Measurements from ENCODE around the gene CRLF1.

CRLF1 gene

GRCh38 chr19:18618236-18618635, 11.6 kb upstream of the CRLF1 start:
- no peaks in the 10 kb centered on the region for H3K4me1 ChIP-seq (ENCODE audit: insufficient read depth, low read length, severe bottlenecking)
- H3F3A ChIP-seq (ENCODE audit: insufficient read depth, low read length), result no peaks in the 10 kb centered on the region
- H3K79me2 ChIP-seq (ENCODE audit: insufficient read depth, low read length), result no peaks in the 10 kb centered on the region
- H3K4me2 ChIP-seq (ENCODE audit: low read length), result no peak overlapping the region
- H3K36me3 ChIP-seq (ENCODE audit: insufficient read depth, low read length), result no peaks in the 10 kb centered on the region
- no peaks in the 10 kb centered on the region for H4K20me1 ChIP-seq (ENCODE audit: insufficient read depth, low read length)
- H3K9me2 ChIP-seq (ENCODE audit: low read depth, low read length), result no peaks in the 10 kb centered on the region
- no peak overlapping the region for H3K27ac ChIP-seq (ENCODE audit: low read depth, low read length, poor library complexity, severe bottlenecking)
- H2AFZ ChIP-seq (ENCODE audit: low read length), result no peak overlapping the region
- TF ChIP-seq, protein P1, sequence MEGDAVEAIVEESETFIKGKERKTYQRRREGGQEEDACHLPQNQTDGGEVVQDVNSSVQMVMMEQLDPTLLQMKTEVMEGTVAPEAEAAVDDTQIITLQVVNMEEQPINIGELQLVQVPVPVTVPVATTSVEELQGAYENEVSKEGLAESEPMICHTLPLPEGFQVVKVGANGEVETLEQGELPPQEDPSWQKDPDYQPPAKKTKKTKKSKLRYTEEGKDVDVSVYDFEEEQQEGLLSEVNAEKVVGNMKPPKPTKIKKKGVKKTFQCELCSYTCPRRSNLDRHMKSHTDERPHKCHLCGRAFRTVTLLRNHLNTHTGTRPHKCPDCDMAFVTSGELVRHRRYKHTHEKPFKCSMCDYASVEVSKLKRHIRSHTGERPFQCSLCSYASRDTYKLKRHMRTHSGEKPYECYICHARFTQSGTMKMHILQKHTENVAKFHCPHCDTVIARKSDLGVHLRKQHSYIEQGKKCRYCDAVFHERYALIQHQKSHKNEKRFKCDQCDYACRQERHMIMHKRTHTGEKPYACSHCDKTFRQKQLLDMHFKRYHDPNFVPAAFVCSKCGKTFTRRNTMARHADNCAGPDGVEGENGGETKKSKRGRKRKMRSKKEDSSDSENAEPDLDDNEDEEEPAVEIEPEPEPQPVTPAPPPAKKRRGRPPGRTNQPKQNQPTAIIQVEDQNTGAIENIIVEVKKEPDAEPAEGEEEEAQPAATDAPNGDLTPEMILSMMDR (IDR thresholded peaks at IDR 0.05; ENCODE audit: low read length), result no peak
- TF ChIP-seq EZH2 (IDR thresholded peaks at IDR 0.05; ENCODE audit: borderline replicate concordance, low read length), result no peak
- H3K27me3 ChIP-seq (ENCODE audit: insufficient read depth, low read length), result peaks cover 10% of the 10 kb centered on the region; the same call in 1 of the 2 replicates
- no peak overlapping the region for H3K9ac ChIP-seq (ENCODE audit: low read length)
- no peak overlapping the region for H3K4me3 ChIP-seq (ENCODE audit: low read depth, low read length, poor library complexity, severe bottlenecking)
- H3K9me3 ChIP-seq (ENCODE audit: low read length), result no peaks in the 10 kb centered on the region

DNA sequence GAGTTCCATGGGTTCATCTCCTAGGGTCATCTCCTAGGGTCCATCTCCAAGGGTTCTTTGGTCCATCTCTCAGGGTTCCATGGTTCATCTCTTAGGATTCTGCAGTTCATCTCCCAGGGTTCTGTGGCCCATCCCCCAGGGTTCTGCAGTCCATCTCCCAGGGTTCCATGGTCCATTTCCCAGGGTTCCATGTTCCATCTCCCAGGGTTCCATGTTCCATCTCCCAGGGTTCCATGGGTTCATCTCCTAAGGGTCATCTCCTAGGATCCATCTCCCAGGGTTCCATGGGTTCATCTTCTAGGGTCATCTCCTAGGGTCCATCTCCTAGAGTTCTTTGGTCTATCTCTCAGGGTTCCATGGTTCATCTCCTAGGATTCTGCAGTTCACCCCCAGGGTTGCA, 11.0 kb upstream of the CRLF1 start:
- H3K9me3 ChIP-seq (ENCODE audit: low read length), result no peaks in the 10 kb centered on the region
- TF ChIP-seq EZH2 (IDR thresholded peaks at IDR 0.05; ENCODE audit: borderline replicate concordance, low read length), result no peak
- TF ChIP-seq, protein P1 (IDR thresholded peaks at IDR 0.05; ENCODE audit: low read length), result no peak
- H4K20me1 ChIP-seq (ENCODE audit: insufficient read depth, low read length), result no peaks in the 10 kb centered on the region
- H3K9ac ChIP-seq (ENCODE audit: low read length), result no peak overlapping the region
- no peaks in the 10 kb centered on the region for H3K4me1 ChIP-seq (ENCODE audit: insufficient read depth, low read length, severe bottlenecking)
- no peaks in the 10 kb centered on the region for H3F3A ChIP-seq (ENCODE audit: insufficient read depth, low read length)
- no peak overlapping the region for H3K27ac ChIP-seq (ENCODE audit: low read depth, low read length, poor library complexity, severe bottlenecking)
- no peak overlapping the region for H3K4me3 ChIP-seq (ENCODE audit: low read depth, low read length, poor library complexity, severe bottlenecking)
- H3K79me2 ChIP-seq (ENCODE audit: insufficient read depth, low read length), result no peaks in the 10 kb centered on the region
- H2AFZ ChIP-seq (ENCODE audit: low read length), result no peak overlapping the region
- no peaks in the 10 kb centered on the region for H3K9me2 ChIP-seq (ENCODE audit: low read depth, low read length)
- H3K36me3 ChIP-seq (ENCODE audit: insufficient read depth, low read length), result no peaks in the 10 kb centered on the region
- peaks cover 10% of the 10 kb centered on the region; the same call in 1 of the 2 replicates for H3K27me3 ChIP-seq (ENCODE audit: insufficient read depth, low read length)
- no peak overlapping the region for H3K4me2 ChIP-seq (ENCODE audit: low read length)

- Histone ChIP-seq H3K27me3 (ENCODE audit: insufficient read depth, low read length) (peaks cover 10% of the 10 kb centered on the region; the same call in 1 of the 2 replicates), H3K9me2 (ENCODE audit: low read depth, low read length) (no peaks in the 10 kb centered on the region), H3K4me2 (ENCODE audit: low read length) (no peak overlapping the region), H3K79me2 (ENCODE audit: insufficient read depth, low read length) (no peaks in the 10 kb centered on the region), H3K9ac (ENCODE audit: low read length) (no peak overlapping the region), H3F3A (ENCODE audit: insufficient read depth, low read length) (no peaks in the 10 kb centered on the region), H2AFZ (ENCODE audit: low read length) (no peak overlapping the region), H3K4me1 (ENCODE audit: insufficient read depth, low read length, severe bottlenecking) (no peaks in the 10 kb centered on the region), H3K36me3 (ENCODE audit: insufficient read depth, low read length) (no peaks in the 10 kb centered on the region), H3K4me3 (ENCODE audit: low read depth, low read length, poor library complexity, severe bottlenecking) (no peak overlapping the region), H3K27ac (ENCODE audit: low read depth, low read length, poor library complexity, severe bottlenecking) (no peak overlapping the region), H4K20me1 (ENCODE audit: insufficient read depth, low read length) (no peaks in the 10 kb centered on the region), H3K9me3 (ENCODE audit: low read length) (no peaks in the 10 kb centered on the region)
- TF ChIP-seq EZH2 (IDR thresholded peaks at IDR 0.05; ENCODE audit: borderline replicate concordance, low read length), result no peak
- TF ChIP-seq, protein P1 (IDR thresholded peaks at IDR 0.05; ENCODE audit: low read length), result no peak
These were observed 9.4 kb upstream of the CRLF1 start for GRCh38 chr19:18616023-18616422.

Measured in OCI-LY1 (cell line).